Measurements from ENCODE around the gene DHX40.

- TF ChIP-seq, protein P1, sequence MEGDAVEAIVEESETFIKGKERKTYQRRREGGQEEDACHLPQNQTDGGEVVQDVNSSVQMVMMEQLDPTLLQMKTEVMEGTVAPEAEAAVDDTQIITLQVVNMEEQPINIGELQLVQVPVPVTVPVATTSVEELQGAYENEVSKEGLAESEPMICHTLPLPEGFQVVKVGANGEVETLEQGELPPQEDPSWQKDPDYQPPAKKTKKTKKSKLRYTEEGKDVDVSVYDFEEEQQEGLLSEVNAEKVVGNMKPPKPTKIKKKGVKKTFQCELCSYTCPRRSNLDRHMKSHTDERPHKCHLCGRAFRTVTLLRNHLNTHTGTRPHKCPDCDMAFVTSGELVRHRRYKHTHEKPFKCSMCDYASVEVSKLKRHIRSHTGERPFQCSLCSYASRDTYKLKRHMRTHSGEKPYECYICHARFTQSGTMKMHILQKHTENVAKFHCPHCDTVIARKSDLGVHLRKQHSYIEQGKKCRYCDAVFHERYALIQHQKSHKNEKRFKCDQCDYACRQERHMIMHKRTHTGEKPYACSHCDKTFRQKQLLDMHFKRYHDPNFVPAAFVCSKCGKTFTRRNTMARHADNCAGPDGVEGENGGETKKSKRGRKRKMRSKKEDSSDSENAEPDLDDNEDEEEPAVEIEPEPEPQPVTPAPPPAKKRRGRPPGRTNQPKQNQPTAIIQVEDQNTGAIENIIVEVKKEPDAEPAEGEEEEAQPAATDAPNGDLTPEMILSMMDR (IDR thresholded peaks at IDR 0.05) = no peak
- no peak for TF ChIP-seq POLR2A (IDR thresholded peaks at IDR 0.05)
These were observed 63.8 kb downstream of the DHX40 start for GRCh38 chr17:59629174-59629573.
